ENCODE data around the gene VAV2.
"Not testable (repeated sequence)": the region's sequence is repeated elsewhere in the genome, so short reads cannot be mapped to it uniquely, and the experiment has no call there.

Gene VAV2

GRCh38 chr9:133969681-133970580, 22.2 kb downstream of the VAV2 start:
- no peak for DNase-seq (ENCODE audit: low read depth)

GRCh38 chr9:133968966-133969617, 23.0 kb downstream of the VAV2 start:
- DNase-seq (ENCODE audit: low read depth), result no peak

- no peak for DNase-seq (ENCODE audit: low read depth)
These were observed 23.7 kb downstream of the VAV2 start for GRCh38 chr9:133968428-133968827.

- DNase-seq (ENCODE audit: low read depth), result no peak
These were observed 24.9 kb downstream of the VAV2 start for GRCh38 chr9:133967024-133967741.

- DNase-seq (ENCODE audit: low read depth), result no peak
These were observed 27.7 kb downstream of the VAV2 start for GRCh38 chr9:133964463-133964862.

- no peak for DNase-seq (ENCODE audit: low read depth)
These were observed 29.0 kb downstream of the VAV2 start for GRCh38 chr9:133963166-133963565.

GRCh38 chr9:133962341-133962740, 29.8 kb downstream of the VAV2 start:
- no peak for DNase-seq (ENCODE audit: low read depth)

GRCh38 chr9:133961226-133962165, 30.6 kb downstream of the VAV2 start:
- no peak for DNase-seq (ENCODE audit: low read depth)

GRCh38 chr9:133960568-133961129, 31.5 kb downstream of the VAV2 start:
- no peak for DNase-seq (ENCODE audit: low read depth)

- no peak for DNase-seq (ENCODE audit: low read depth)
These were observed 32.1 kb downstream of the VAV2 start for GRCh38 chr9:133959966-133960567.

- DNase-seq (ENCODE audit: low read depth), result no peak
These were observed 33.0 kb downstream of the VAV2 start for GRCh38 chr9:133959171-133959570.

- no peak for DNase-seq (ENCODE audit: low read depth)
These were observed 33.4 kb downstream of the VAV2 start for GRCh38 chr9:133958756-133959155.

- DNase-seq (ENCODE audit: low read depth), result not testable (repeated sequence)
These were observed 34.4 kb downstream of the VAV2 start for GRCh38 chr9:133957772-133958171.

- DNase-seq (ENCODE audit: low read depth), result no peak
These were observed 34.8 kb downstream of the VAV2 start for GRCh38 chr9:133957328-133957727.

GRCh38 chr9:133956520-133957076, 35.5 kb downstream of the VAV2 start:
- DNase-seq (ENCODE audit: low read depth), result no peak

- DNase-seq (ENCODE audit: low read depth), result no peak
These were observed 36.2 kb downstream of the VAV2 start for GRCh38 chr9:133955821-133956411.

- no peak for DNase-seq (ENCODE audit: low read depth)
These were observed 37.1 kb downstream of the VAV2 start for GRCh38 chr9:133954862-133955529.

- no peak for DNase-seq (ENCODE audit: low read depth)
These were observed 38.0 kb downstream of the VAV2 start for GRCh38 chr9:133953976-133954709.

- no peak for DNase-seq (ENCODE audit: low read depth)
These were observed 38.5 kb downstream of the VAV2 start for GRCh38 chr9:133953621-133953975.
